Measurements from ENCODE around the gene GYS2.

- TF ChIP-seq CTCF (IDR thresholded peaks at IDR 0.05) (no peak), POLR2A (IDR thresholded peaks at IDR 0.05) (peak in 1 of 2 donors; percentile 10)
Measured at GRCh38 chr12:21551841-21552465, 52.7 kb downstream of the GYS2 start.

Measured in thyroid gland (tissue), 4 donors.